Gastroesophageal sphincter (tissue), 4 donors: ENCODE results near the gene MCUB. TPM values are rescaled to one million over a fixed set of nuclear protein-coding genes. Genes with fewer than 3 reads are reported as not detected.
"Not testable (repeated sequence)": the region's sequence is repeated elsewhere in the genome, so short reads cannot be mapped to it uniquely, and the experiment has no call there.

ENCODE experiments used
- ATAC-seq: fragments of 150-250 bp; one replicate; pipeline ENCODE4 v1.9.1; 2016; ENCODE audit warnings: mild to moderate bottlenecking, moderate library complexity
- H3K27ac ChIP-seq, 4 donors: fragments of 200-600 bp; sonication (generic) in 3 of 4; 1 replicate in 3 of 4; 2 replicates in 1 of 4; pipeline ENCODE4 v1.5.1; 2016 to 2019
- H3K27me3 ChIP-seq: fragments of 200-600 bp; sonication (generic); one replicate; pipeline ENCODE4 v1.5.1; 2019
- H3K36me3 ChIP-seq, 2 donors: fragments of 200-600 bp; sonication (generic); one replicate each; pipeline ENCODE4 v1.5.1; 2019; ENCODE audit warnings: control low read depth in 1 of 2
- H3K4me1 ChIP-seq, 3 donors: fragments of 200-600 bp; sonication (generic); 1 replicate in 2 of 3; 2 replicates in 1 of 3; pipeline ENCODE4 v1.5.1; 2016 to 2019; ENCODE audit warnings: control low read depth in 2 of 3
- H3K4me3 ChIP-seq, 2 donors: fragments of 200-600 bp; sonication (generic); one replicate each; pipeline ENCODE4 v1.5.1; 2019; ENCODE audit warnings: mild to moderate bottlenecking in 1 of 2, moderate library complexity in 1 of 2
- H3K9me3 ChIP-seq, 3 donors: fragments of 200-600 bp; sonication (generic); one replicate each; pipeline ENCODE4 v1.5.1; 2017 to 2019; ENCODE audit warnings: control low read depth in 2 of 3
- CTCF ChIP-seq, 4 experiments: fragments of 200-600 bp in 2 of 4; fragments of 450-650 bp in 2 of 4; sonication (generic) in 1 of 4; IDR thresholded peaks; one replicate each; pipeline ENCODE4 v1.5.1; 2017 to 2019; ENCODE audit warnings: antibody characterized with exemption in 4 of 4, mild to moderate bottlenecking in 2 of 4, moderate library complexity in 2 of 4
- EP300 ChIP-seq: sonication (generic); formaldehyde crosslinking; IDR thresholded peaks from one replicate; pipeline ENCODE4 v1.6.1; 2017; ENCODE audit warnings: antibody characterized with exemption, mild to moderate bottlenecking
- POLR2A ChIP-seq, 2 donors: fragments of 450-650 bp; IDR thresholded peaks; one replicate each; pipeline ENCODE4 v1.6.1; 2017; ENCODE audit warnings: antibody characterized with exemption in 2 of 2, mild to moderate bottlenecking in 2 of 2, moderate library complexity in 1 of 2
- POLR2AphosphoS5 ChIP-seq: sonication (generic); formaldehyde crosslinking; IDR thresholded peaks from one replicate; pipeline ENCODE4 v1.6.1; 2017; ENCODE audit warnings: antibody characterized with exemption
- WGBS, 2 donors: methylation state at CpG; one replicate each; pipeline ENCODE4 v1.1.5; 2018; ENCODE audit warnings: low coverage in 1 of 2; 5-methylcytosine and 5-hydroxymethylcytosine counted together
- total RNA-seq, 4 donors: library from RNA; depleted of rRNA; stranded (reverse); fragments of >200 nt; gene quantifications; one replicate each; pipeline ENCODE4 v1.1.0, GENCODE V29; 2016

The MCUB gene
- total RNA-seq, 4 donors from 2014 or later: 3.9 to 33.4 (median 13.3) TPM

DNA sequence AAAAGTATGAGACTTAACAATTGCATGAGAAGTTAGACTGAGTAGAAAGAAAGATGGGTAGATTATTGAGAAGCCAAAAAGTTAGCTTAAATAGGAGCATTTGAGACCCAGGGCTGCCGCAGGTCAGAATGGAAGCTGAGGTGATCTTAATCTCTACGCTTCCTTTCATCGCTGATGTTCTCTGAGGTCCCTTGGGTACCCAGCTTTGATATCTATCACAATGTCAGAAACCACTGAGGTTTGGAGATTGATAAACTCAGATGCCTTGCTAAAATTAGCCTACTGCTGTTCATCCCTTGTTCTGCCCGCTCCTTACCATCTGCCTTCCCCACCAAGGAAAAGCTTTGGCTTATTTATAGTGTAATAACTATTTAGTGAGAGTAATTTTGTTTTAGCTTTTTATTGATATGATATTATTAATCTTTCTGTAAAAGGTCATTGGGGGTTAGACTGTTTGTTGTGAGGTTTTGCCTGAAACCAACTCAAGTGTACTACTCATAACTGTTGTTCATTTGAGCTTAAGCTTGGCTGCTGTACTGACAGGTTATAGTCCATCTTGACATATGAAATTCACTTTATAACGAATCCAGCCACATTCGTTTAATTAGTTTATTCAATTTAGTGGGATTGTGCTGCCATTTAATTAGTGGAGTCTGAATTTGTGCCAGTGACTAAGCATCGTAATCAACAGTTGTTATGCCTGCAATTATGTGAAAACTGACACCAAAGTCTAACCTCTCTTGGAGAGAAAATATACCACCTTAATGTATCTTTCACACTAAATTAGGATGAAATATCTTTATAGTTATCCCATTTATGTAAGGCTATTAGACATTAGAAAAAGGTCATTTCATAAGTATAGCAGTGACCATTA is 15.1 kb downstream of the MCUB start:
- no peaks in the 10 kb centered on the region for H3K27me3 ChIP-seq
- peaks cover 0 to 4% (median 0%) of the 10 kb centered on the region in 3 donors for H3K9me3 ChIP-seq
- 91% methylated on average over 7 of the region's 7 CpGs for WGBS, 2 donors
- no peak for ATAC-seq
- H3K36me3 ChIP-seq: no peaks in the 10 kb centered on the region
- no peak for TF ChIP-seq EP300
- no peak for TF ChIP-seq POLR2AphosphoS5
- TF ChIP-seq CTCF (IDR thresholded peaks at IDR 0.05): no peak
- TF ChIP-seq POLR2A (IDR thresholded peaks at IDR 0.05): no peak
- no peaks in the 10 kb centered on the region for H3K4me1 ChIP-seq
- no peak overlapping the region for H3K4me3 ChIP-seq
- H3K27ac ChIP-seq: no peak overlapping the region

GRCh38 chr4:109576462-109576861 is 16.4 kb downstream of the MCUB start:
- TF ChIP-seq POLR2AphosphoS5 (peak; percentile 45), POLR2A (IDR thresholded peaks at IDR 0.05) (no peak), CTCF (IDR thresholded peaks at IDR 0.05) (no peak), EP300 (no peak)
- Histone ChIP-seq H3K27me3 (no peaks in the 10 kb centered on the region), H3K9me3 (peaks cover 0 to 2% (median 0%) of the 10 kb centered on the region in 3 donors), H3K27ac (no peak overlapping the region), H3K36me3 (no peaks in the 10 kb centered on the region), H3K4me3 (no peak overlapping the region), H3K4me1 (no peaks in the 10 kb centered on the region)
- 59 to 61% methylated on average over 2 of the region's 2 CpGs for WGBS, 2 donors
- ATAC-seq: peak; percentile 77

DNA sequence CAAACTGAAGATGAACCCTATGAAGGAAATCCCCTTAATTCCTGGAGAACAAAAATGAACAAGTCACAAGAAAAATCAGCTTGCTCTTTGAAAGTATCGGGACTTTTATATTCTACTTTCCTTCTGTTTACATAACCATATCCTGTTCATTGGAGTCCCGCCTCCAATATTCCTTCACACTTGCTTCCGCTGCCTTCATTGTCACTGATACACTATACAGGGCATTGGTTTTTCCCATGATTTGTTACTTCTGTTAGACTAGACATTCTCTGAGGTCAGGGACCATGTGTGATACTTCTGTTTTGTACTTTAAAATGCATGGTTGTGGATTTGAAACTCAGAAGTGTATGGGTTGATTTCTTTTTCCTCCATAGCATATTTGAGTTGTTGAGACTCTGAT is 18.8 kb downstream of the MCUB start:
- ATAC-seq: no peak
- no peaks in the 10 kb centered on the region for H3K36me3 ChIP-seq
- H3K4me1 ChIP-seq: no peaks in the 10 kb centered on the region
- WGBS, 2 donors: 61 to 93% methylated on average over 3 of the region's 3 CpGs
- no peak overlapping the region for H3K27ac ChIP-seq
- no peaks in the 10 kb centered on the region for H3K27me3 ChIP-seq
- no peak for TF ChIP-seq POLR2A (IDR thresholded peaks at IDR 0.05)
- no peak for TF ChIP-seq EP300
- no peak for TF ChIP-seq CTCF (IDR thresholded peaks at IDR 0.05)
- no peak for TF ChIP-seq POLR2AphosphoS5
- peaks cover 0 to 5% (median 0%) of the 10 kb centered on the region in 3 donors for H3K9me3 ChIP-seq
- no peak overlapping the region for H3K4me3 ChIP-seq

DNA sequence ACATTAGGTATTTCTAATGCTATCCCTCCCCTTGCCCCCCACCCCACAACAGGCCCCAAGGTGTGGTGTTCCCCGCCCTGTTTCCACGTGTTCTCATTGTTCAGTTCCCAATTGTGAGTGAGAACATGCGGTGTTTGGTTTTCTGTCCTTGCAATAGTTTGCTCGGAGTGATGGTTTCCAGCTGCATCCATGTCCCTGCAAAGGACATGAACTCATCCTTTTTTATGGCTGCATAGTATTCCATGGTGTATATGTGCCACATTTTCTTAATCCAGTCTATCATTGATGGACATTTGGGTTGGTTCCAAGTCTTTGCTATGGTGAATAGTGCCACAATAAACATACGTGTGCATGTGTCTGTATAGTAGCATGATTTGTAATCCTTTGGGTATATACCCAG is 20.0 kb downstream of the MCUB start:
- H3K27me3 ChIP-seq, ATAC-seq, H3K27ac ChIP-seq, H3K36me3 ChIP-seq, H3K4me1 ChIP-seq, H3K9me3 ChIP-seq, H3K4me3 ChIP-seq: not testable (repeated sequence)
- 68 to 94% methylated on average over 2 to 4 of the region's 5 CpGs for WGBS, 2 donors

DNA sequence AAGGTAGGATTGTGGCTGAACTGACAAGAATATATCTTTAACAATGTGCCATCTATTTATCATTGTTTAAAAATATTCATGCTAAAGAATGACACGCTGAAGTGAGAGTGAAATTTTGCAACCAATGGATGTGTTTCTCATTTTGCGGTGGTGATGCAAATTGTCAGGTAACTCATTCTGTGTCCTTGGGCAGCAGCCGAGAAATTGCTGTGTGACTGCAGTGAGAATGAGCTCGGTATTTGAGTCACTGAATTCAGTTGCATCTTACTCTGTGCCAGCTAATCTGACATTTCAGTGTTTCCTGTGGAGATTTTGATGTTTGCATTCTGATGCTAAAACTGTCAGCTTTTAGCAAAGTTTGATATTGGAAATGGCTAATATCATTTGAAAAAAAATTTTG is 28.1 kb downstream of the MCUB start:
- no peaks in the 10 kb centered on the region for H3K36me3 ChIP-seq
- H3K27ac ChIP-seq: no peak overlapping the region
- no peak for ATAC-seq
- H3K4me3 ChIP-seq: no peak overlapping the region
- no peaks in the 10 kb centered on the region for H3K9me3 ChIP-seq
- 67 to 78% methylated on average over 4 of the region's 4 CpGs for WGBS, 2 donors
- H3K27me3 ChIP-seq: no peaks in the 10 kb centered on the region
- no peaks in the 10 kb centered on the region for H3K4me1 ChIP-seq
- TF ChIP-seq EP300 (no peak), POLR2AphosphoS5 (no peak), POLR2A (IDR thresholded peaks at IDR 0.05) (no peak), CTCF (IDR thresholded peaks at IDR 0.05) (no peak)
